Measurements from ENCODE around the gene PPP1R3G.

DNA sequence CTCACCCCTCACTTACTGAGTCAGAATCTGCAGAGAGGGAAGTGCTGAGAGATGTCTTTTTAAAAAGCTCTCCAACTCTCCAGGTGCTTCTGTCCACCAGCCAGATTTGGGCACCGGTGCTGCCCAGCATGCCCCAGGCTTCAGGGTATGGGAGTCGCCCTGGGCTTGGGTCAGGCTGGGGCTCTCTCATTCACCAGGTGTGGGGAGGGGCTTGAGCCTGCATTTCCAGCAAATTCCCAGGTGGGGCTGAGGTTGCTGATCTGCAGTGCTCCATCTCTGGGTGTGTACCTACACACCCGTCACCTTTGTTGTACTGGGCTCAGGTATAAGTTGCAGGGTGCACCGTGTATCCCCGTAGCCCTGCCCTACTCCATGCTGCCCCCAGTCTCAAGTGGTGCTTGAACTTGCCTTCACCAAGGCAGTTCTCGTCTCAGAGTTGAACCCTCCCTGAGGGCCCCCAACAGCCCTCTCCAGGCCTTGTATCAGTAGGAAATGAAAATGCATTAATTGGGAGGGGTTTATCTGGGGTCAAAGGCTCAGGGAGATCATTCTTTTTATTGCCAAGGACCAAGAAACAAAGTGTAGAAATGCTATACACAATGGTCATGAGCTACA, 23.5 kb downstream of the PPP1R3G start:
- TF ChIP-seq, protein P1, sequence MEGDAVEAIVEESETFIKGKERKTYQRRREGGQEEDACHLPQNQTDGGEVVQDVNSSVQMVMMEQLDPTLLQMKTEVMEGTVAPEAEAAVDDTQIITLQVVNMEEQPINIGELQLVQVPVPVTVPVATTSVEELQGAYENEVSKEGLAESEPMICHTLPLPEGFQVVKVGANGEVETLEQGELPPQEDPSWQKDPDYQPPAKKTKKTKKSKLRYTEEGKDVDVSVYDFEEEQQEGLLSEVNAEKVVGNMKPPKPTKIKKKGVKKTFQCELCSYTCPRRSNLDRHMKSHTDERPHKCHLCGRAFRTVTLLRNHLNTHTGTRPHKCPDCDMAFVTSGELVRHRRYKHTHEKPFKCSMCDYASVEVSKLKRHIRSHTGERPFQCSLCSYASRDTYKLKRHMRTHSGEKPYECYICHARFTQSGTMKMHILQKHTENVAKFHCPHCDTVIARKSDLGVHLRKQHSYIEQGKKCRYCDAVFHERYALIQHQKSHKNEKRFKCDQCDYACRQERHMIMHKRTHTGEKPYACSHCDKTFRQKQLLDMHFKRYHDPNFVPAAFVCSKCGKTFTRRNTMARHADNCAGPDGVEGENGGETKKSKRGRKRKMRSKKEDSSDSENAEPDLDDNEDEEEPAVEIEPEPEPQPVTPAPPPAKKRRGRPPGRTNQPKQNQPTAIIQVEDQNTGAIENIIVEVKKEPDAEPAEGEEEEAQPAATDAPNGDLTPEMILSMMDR (conservative IDR thresholded peaks at IDR 0.05; ENCODE audit: low read length) = no peak
- no peak for TF ChIP-seq EZH2phosphoT487 (IDR thresholded peaks at IDR 0.05; ENCODE audit: borderline replicate concordance)
